ENCODE measurements around the gene TOP1. TPM values are rescaled to one million over a fixed set of nuclear protein-coding genes. Genes with fewer than 3 reads are reported as not detected.
"Not testable (repeated sequence)": the region's sequence is repeated elsewhere in the genome, so short reads cannot be mapped to it uniquely, and the experiment has no call there.

The TOP1 gene
- total RNA-seq, 1 donor, result 5.7 TPM

- DNase-seq (ENCODE audit: low read depth in 2 of 3, low spot score in 2 of 3), result peak in 2 of 3 donors; percentile 72 to 89
These were observed 58.0 kb downstream of the TOP1 start for GRCh38 chr20:41086402-41087324.

GRCh38 chr20:41087325-41087685 is 58.7 kb downstream of the TOP1 start:
- DNase-seq (ENCODE audit: low read depth in 2 of 3, low spot score in 2 of 3), result no peak

GRCh38 chr20:41087777-41088176 is 59.2 kb downstream of the TOP1 start:
- DNase-seq (ENCODE audit: low read depth in 2 of 3, low spot score in 2 of 3), result no peak

GRCh38 chr20:41089555-41089954 is 60.9 kb downstream of the TOP1 start:
- DNase-seq (ENCODE audit: low read depth in 2 of 3, low spot score in 2 of 3), result no peak

GRCh38 chr20:41091927-41092326 is 63.3 kb downstream of the TOP1 start:
- no peak for DNase-seq (ENCODE audit: low read depth in 2 of 3, low spot score in 2 of 3)

- no peak for DNase-seq (ENCODE audit: low read depth in 2 of 3, low spot score in 2 of 3)
These were observed 65.9 kb downstream of the TOP1 start for GRCh38 chr20:41094353-41095055.

- peak; percentile 32 to 78 (median 65) for DNase-seq (ENCODE audit: low read depth in 2 of 3, low spot score in 2 of 3)
These were observed 66.7 kb downstream of the TOP1 start for GRCh38 chr20:41095110-41095969.

GRCh38 chr20:41098703-41099250 is 70.2 kb downstream of the TOP1 start:
- DNase-seq (ENCODE audit: low read depth in 2 of 3, low spot score in 2 of 3), result no peak

GRCh38 chr20:41100001-41100480 is 71.4 kb downstream of the TOP1 start:
- DNase-seq (ENCODE audit: low read depth in 2 of 3, low spot score in 2 of 3), result no peak

GRCh38 chr20:41101660-41102059 is 73.0 kb downstream of the TOP1 start:
- DNase-seq (ENCODE audit: low read depth in 2 of 3, low spot score in 2 of 3), result no peak

- DNase-seq (ENCODE audit: low read depth in 2 of 3, low spot score in 2 of 3), result no peak
These were observed 79.9 kb downstream of the TOP1 start for GRCh38 chr20:41108531-41108930.

GRCh38 chr20:41110012-41110411 is 81.4 kb downstream of the TOP1 start:
- no peak for DNase-seq (ENCODE audit: low read depth in 2 of 3, low spot score in 2 of 3)

- DNase-seq (ENCODE audit: low read depth in 2 of 3, low spot score in 2 of 3), result no peak
These were observed 82.4 kb downstream of the TOP1 start for GRCh38 chr20:41110930-41111577.

- DNase-seq (ENCODE audit: low read depth in 2 of 3, low spot score in 2 of 3), result no peak
These were observed 82.9 kb downstream of the TOP1 start for GRCh38 chr20:41111578-41111951.

GRCh38 chr20:41116282-41116956 is 87.8 kb downstream of the TOP1 start:
- DNase-seq (ENCODE audit: low read depth in 2 of 3, low spot score in 2 of 3), result peak in 2 of 3 donors; percentile 32 to 38

GRCh38 chr20:41118159-41118558 is 89.5 kb downstream of the TOP1 start:
- not testable (repeated sequence) for DNase-seq (ENCODE audit: low read depth in 2 of 3, low spot score in 2 of 3)

GRCh38 chr20:41118632-41119031 is 90.0 kb downstream of the TOP1 start:
- no peak for DNase-seq (ENCODE audit: low read depth in 2 of 3, low spot score in 2 of 3)

- no peak for DNase-seq (ENCODE audit: low read depth in 2 of 3, low spot score in 2 of 3)
These were observed 91.3 kb downstream of the TOP1 start for GRCh38 chr20:41119614-41120561.

Data from hematopoietic multipotent progenitor cell (in vitro differentiated cells).